ENCODE results near the gene BAHCC1.

Gene BAHCC1

GRCh38 chr17:81438688-81439087 is 43.4 kb downstream of the BAHCC1 start:
- TF ChIP-seq, protein P1, sequence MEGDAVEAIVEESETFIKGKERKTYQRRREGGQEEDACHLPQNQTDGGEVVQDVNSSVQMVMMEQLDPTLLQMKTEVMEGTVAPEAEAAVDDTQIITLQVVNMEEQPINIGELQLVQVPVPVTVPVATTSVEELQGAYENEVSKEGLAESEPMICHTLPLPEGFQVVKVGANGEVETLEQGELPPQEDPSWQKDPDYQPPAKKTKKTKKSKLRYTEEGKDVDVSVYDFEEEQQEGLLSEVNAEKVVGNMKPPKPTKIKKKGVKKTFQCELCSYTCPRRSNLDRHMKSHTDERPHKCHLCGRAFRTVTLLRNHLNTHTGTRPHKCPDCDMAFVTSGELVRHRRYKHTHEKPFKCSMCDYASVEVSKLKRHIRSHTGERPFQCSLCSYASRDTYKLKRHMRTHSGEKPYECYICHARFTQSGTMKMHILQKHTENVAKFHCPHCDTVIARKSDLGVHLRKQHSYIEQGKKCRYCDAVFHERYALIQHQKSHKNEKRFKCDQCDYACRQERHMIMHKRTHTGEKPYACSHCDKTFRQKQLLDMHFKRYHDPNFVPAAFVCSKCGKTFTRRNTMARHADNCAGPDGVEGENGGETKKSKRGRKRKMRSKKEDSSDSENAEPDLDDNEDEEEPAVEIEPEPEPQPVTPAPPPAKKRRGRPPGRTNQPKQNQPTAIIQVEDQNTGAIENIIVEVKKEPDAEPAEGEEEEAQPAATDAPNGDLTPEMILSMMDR (IDR thresholded peaks at IDR 0.05; ENCODE audit: borderline replicate concordance, control extremely low read depth, extremely low read depth, insufficient read depth, missing control alignments) = no peak
- in situ Hi-C loops (cut with MboI; ENCODE audit: low sequenced_read_pairs, unreplicated experiment) = no loop called here

DNA sequence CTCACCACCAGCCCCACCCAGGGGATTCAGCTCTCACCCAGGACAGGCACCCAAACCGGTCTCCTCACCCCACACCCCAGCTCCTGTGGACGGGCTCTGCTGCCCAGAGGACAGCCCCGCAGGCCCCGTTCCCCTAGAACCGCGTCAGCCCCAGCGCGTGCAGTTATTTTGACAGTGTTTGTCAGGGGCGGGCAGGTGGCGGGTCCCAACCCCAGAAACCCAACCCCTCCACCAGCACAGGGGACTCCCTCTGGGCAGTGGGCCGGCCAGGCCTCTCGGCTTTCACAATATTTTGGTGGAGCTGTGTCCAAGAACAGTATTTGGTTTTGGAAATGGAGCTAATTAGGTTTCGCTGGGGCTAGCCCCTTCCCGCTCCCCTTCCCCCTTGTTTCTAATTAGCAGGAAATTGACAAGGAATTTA is 44.8 kb downstream of the BAHCC1 start:
- no peak for DNase-seq (ENCODE audit: low spot score)
- in situ Hi-C loops (cut with MboI; ENCODE audit: low sequenced_read_pairs, unreplicated experiment) = no loop called here
- TF ChIP-seq, protein P1 (IDR thresholded peaks at IDR 0.05; ENCODE audit: borderline replicate concordance, control extremely low read depth, extremely low read depth, insufficient read depth, missing control alignments) = no peak

More at GRCh38 chr17:81438688-81439087, 43.4 kb downstream of the BAHCC1 start:
- no peak for DNase-seq (ENCODE audit: low spot score)

DNA sequence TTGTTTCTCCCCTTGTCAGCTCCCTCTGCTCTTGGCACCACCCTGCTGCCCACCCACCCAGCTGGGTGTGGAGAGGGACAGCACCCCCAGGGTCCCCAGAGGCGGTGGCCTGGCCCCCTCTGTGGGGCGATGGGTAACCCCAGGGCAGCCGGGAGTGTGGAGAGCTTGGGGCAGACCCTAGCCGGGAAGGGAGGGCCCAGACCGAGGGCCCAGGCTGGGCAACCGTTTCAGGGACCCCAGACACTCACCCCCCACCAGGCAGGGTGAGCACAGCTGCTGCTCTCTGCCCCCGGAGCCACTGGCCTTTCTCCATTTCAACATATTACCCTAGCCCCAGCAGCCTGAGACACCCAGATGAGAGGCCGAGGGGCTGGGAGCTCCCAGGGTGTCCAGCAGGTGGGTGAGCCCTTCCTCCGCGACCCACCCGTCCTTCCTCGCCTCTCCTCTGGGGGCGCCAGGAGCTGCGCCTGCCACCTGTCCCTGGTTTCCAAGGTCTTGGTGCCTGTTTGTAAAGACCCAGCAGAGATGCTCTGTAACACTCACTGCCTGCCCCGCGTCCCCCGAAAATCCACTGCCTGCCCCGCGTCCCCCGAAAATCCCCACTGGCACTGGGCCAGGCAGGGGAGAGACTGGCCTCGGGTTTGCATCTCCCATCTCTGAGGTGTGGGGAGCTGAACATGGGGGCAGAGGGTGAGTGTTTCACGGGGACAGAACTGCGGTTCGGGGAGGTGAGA is 45.4 kb downstream of the BAHCC1 start:
- peak; percentile 77 for DNase-seq (ENCODE audit: low spot score)
- TF ChIP-seq, protein P1 (IDR thresholded peaks at IDR 0.05; ENCODE audit: borderline replicate concordance, control extremely low read depth, extremely low read depth, insufficient read depth, missing control alignments) = peak; percentile 28
- in situ Hi-C loops (cut with MboI; ENCODE audit: low sequenced_read_pairs, unreplicated experiment) = no loop called here

GRCh38 chr17:81442791-81443190 is 47.5 kb downstream of the BAHCC1 start:
- DNase-seq (ENCODE audit: low spot score) = no peak
- TF ChIP-seq, protein P1 (IDR thresholded peaks at IDR 0.05; ENCODE audit: borderline replicate concordance, control extremely low read depth, extremely low read depth, insufficient read depth, missing control alignments) = no peak
- in situ Hi-C loops (cut with MboI; ENCODE audit: low sequenced_read_pairs, unreplicated experiment) = no loop called here

DNA sequence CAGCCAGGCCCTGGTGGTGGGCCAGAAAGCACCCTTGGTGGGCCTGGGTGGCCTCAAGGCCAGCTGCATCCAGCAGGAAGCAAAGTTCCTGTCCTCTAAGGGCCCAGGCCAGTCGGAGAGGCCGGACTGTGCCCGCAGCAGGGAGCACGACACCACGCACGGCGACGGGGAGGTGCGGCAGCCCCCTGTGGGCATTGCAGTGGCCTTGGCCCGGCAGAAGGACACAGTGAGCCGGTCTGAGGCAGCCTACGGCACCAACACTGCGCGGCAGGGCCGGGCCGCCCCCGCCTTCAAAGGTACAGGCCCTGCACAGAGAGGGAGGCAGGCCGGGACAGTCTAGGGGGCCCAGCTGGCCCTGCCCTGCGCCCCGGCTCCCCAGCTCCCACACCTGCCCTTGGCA is 48.0 kb downstream of the BAHCC1 start:
- no peak for DNase-seq (ENCODE audit: low spot score)
- in situ Hi-C loops (cut with MboI; ENCODE audit: low sequenced_read_pairs, unreplicated experiment) = no loop called here
- TF ChIP-seq, protein P1 (IDR thresholded peaks at IDR 0.05; ENCODE audit: borderline replicate concordance, control extremely low read depth, extremely low read depth, insufficient read depth, missing control alignments) = no peak

DNA sequence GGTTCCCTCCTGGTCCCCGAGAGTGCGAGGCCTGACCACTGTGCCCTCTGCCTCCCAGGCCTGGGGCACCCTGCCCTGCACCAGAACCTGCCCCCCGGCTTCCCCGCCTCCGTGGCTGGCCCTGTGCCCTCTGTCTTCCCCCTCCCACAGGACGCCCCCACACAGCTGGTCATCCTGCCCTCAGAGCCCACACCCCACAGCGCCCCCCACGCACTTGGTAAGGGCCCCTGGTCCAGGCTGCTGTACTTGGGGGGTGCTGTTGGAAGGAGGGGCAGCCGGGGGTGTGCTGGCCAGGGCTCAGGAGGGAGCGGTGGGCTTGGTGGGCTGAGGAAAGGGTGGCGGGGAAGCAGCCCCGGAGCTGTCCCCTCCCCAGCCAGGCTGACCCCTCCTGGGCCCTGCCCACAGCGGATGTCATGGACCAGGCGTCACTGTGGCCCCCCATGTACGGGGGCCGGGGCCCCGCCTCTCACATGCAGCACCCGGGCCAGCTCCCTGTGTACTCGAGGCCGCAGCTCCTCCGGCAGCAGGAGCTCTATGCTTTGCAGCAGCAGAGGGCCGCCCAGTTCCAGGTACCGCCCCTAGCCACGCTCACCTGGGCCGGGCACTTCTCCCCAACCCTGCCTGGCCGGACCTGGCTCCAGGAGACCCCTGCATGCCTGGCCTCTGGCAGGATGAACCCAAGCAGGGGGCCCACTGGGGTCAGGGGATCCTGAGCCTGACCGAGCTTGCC is 49.5 kb downstream of the BAHCC1 start:
- no peak for DNase-seq (ENCODE audit: low spot score)
- TF ChIP-seq, protein P1 (IDR thresholded peaks at IDR 0.05; ENCODE audit: borderline replicate concordance, control extremely low read depth, extremely low read depth, insufficient read depth, missing control alignments) = no peak
- in situ Hi-C loops (cut with MboI; ENCODE audit: low sequenced_read_pairs, unreplicated experiment) = no loop called here

All from GM13976 (cell line).